ENCODE results near the gene EPHB1.

EPHB1 gene

DNA sequence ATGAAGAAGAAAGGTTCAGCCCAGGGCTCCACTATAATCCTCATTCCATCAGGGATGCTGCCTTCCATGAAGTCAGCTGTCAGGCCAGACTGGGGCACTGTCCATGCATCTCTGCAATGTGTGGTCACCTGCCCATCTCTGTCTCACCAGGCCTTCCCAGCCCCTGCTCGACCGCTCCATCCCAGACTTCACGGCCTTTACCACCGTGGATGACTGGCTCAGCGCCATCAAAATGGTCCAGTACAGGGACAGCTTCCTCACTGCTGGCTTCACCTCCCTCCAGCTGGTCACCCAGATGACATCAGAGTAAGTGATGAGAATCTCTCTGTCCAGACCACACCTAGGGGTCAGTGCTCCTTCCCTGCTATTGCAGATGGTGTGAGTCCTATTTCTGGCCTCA lies 454.1 kb downstream of the EPHB1 start:
- Histone ChIP-seq H3K4me1 (ENCODE audit: control insufficient read depth, insufficient read depth, low read length) (no peaks in the 10 kb centered on the region), H3K9me3 (ENCODE audit: control insufficient read depth, low read length) (no peaks in the 10 kb centered on the region), H3K27me3 (ENCODE audit: control insufficient read depth, insufficient read depth, low read length, poor library complexity, severe bottlenecking) (no peaks in the 10 kb centered on the region), H3K4me3 (ENCODE audit: insufficient read depth, low read depth, low read length) (no peak overlapping the region), H3K27ac (ENCODE audit: insufficient read depth, low read depth, low read length, poor library complexity, severe bottlenecking) (no peak overlapping the region), H3K36me3 (ENCODE audit: control insufficient read depth, insufficient read depth, low read length) (no peaks in the 10 kb centered on the region)
- WGBS, 2 experiments, result 95 to 98% methylated on average over 5 of the region's 5 CpGs

DNA sequence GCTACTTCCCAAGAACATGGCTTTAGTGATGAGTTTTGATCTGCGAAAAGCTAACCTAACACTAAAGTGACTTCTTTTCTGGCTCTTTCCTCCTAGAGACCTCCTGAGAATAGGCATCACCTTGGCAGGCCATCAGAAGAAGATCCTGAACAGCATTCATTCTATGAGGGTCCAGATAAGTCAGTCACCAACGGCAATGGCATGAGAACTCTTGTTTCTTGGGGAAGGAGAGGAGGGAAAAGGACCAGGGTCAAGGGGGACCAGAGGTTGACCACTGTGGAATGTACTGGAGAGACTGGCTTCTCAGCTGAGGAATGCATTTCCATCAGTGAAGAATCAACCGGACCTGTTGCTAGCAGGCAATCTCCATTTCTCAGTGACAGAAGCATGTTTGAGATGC lies 463.9 kb downstream of the EPHB1 start:
- WGBS, 2 experiments, result 94 to 95% methylated on average over 3 of the region's 3 CpGs

GRCh38 chr3:135260025-135260424 lies 465.0 kb downstream of the EPHB1 start:
- Histone ChIP-seq H3K4me3 (ENCODE audit: insufficient read depth, low read depth, low read length) (no peak overlapping the region), H3K27ac (ENCODE audit: insufficient read depth, low read depth, low read length, poor library complexity, severe bottlenecking) (no peak overlapping the region), H3K27me3 (ENCODE audit: control insufficient read depth, insufficient read depth, low read length, poor library complexity, severe bottlenecking) (no peaks in the 10 kb centered on the region), H3K9me3 (ENCODE audit: control insufficient read depth, low read length) (no peaks in the 10 kb centered on the region), H3K36me3 (ENCODE audit: control insufficient read depth, insufficient read depth, low read length) (peaks cover 3% of the 10 kb centered on the region), H3K4me1 (ENCODE audit: control insufficient read depth, insufficient read depth, low read length) (peaks cover 20% of the 10 kb centered on the region)
- 70 to 83% methylated on average over 2 of the region's 2 CpGs for WGBS, 2 experiments

More for the DNA sequence above, 463.9 kb downstream of the EPHB1 start:
- peaks cover 3% of the 10 kb centered on the region for H3K36me3 ChIP-seq (ENCODE audit: control insufficient read depth, insufficient read depth, low read length)
- H3K27ac ChIP-seq (ENCODE audit: insufficient read depth, low read depth, low read length, poor library complexity, severe bottlenecking), result no peak overlapping the region
- H3K9me3 ChIP-seq (ENCODE audit: control insufficient read depth, low read length), result no peaks in the 10 kb centered on the region
- no peak overlapping the region for H3K4me3 ChIP-seq (ENCODE audit: insufficient read depth, low read depth, low read length)
- H3K27me3 ChIP-seq (ENCODE audit: control insufficient read depth, insufficient read depth, low read length, poor library complexity, severe bottlenecking), result no peaks in the 10 kb centered on the region
- peaks cover 20% of the 10 kb centered on the region for H3K4me1 ChIP-seq (ENCODE audit: control insufficient read depth, insufficient read depth, low read length)

DNA sequence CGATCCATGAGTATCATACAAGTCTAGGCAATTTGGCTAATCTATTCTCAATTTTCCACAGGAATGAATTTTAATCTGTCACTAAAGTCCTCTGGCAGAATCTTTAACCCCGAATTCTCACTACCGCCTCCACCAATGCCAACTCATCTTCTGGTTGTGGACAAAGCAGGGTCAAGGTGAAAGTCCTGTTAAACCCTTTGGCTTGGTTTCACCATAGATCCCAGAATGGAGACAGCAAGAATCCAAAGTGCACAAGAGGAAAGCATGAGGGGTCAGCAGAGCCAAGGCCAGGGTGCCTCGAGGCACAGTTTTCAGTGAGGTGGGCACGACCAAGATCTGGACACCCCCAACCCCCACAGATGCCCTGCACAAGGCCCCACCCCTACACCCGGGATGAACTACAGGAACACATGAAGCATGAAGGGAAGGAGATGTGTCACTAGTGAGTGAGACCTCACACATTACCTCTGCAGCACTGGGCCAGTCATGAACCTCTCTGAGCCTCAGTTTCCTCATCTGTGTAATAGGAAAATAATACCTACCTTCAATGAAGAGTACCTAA lies 466.2 kb downstream of the EPHB1 start:
- peaks cover 3% of the 10 kb centered on the region for H3K36me3 ChIP-seq (ENCODE audit: control insufficient read depth, insufficient read depth, low read length)
- WGBS, 2 experiments, result 93 to 95% methylated on average over 6 of the region's 6 CpGs
- H3K4me1 ChIP-seq (ENCODE audit: control insufficient read depth, insufficient read depth, low read length), result peaks cover 20% of the 10 kb centered on the region
- no peaks in the 10 kb centered on the region for H3K27me3 ChIP-seq (ENCODE audit: control insufficient read depth, insufficient read depth, low read length, poor library complexity, severe bottlenecking)
- H3K27ac ChIP-seq (ENCODE audit: insufficient read depth, low read depth, low read length, poor library complexity, severe bottlenecking), result no peak overlapping the region
- no peak overlapping the region for H3K4me3 ChIP-seq (ENCODE audit: insufficient read depth, low read depth, low read length)
- no peaks in the 10 kb centered on the region for H3K9me3 ChIP-seq (ENCODE audit: control insufficient read depth, low read length)

DNA sequence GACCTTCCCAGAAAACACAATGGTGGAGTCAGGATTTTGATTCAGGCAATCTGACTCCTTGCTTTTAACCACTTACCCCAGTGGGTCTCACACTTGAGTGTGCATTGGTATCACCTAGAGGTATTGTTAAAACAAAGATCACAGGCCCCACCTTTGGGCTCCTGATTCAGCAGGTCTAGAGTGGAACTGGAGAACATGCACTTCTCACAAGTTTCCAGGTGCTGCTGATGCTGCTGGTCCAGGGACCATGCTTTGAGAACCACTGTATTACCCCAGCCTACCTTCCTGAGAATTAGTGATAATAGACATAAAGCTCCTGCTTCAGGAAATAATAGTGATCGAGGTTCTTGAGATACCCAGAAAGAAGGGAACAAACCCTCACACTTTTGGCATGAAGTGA lies 466.9 kb downstream of the EPHB1 start:
- H3K9me3 ChIP-seq (ENCODE audit: control insufficient read depth, low read length), result no peaks in the 10 kb centered on the region
- H3K27ac ChIP-seq (ENCODE audit: insufficient read depth, low read depth, low read length, poor library complexity, severe bottlenecking), result no peak overlapping the region
- no peak overlapping the region for H3K4me3 ChIP-seq (ENCODE audit: insufficient read depth, low read depth, low read length)
- 93 to 100% methylated on average over 1 of the region's 1 CpG for WGBS, 2 experiments
- no peaks in the 10 kb centered on the region for H3K27me3 ChIP-seq (ENCODE audit: control insufficient read depth, insufficient read depth, low read length, poor library complexity, severe bottlenecking)
- peaks cover 20% of the 10 kb centered on the region for H3K4me1 ChIP-seq (ENCODE audit: control insufficient read depth, insufficient read depth, low read length)
- H3K36me3 ChIP-seq (ENCODE audit: control insufficient read depth, insufficient read depth, low read length), result peaks cover 3% of the 10 kb centered on the region

DNA sequence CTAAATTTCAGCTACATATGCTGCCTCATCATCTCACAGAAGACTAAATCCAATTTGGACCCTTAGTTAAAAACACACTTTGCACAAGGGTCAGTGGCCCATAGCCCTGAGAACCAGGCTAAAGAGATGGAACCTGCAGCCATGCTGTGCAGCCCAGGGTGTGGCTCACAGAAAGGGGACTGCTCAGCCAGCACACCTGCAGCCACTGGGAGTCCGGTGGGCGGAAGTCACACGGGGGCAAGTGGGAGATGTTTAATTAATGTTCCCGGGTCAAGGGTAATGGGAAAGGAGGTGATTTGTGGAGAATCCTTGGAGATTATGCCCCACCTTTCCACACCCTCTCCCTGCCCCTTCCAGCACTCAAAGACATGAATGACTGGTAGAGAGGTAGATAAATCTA lies 467.4 kb downstream of the EPHB1 start:
- Histone ChIP-seq H3K9me3 (ENCODE audit: control insufficient read depth, low read length) (no peaks in the 10 kb centered on the region), H3K36me3 (ENCODE audit: control insufficient read depth, insufficient read depth, low read length) (peaks cover 3% of the 10 kb centered on the region), H3K27ac (ENCODE audit: insufficient read depth, low read depth, low read length, poor library complexity, severe bottlenecking) (no peak overlapping the region), H3K27me3 (ENCODE audit: control insufficient read depth, insufficient read depth, low read length, poor library complexity, severe bottlenecking) (no peaks in the 10 kb centered on the region), H3K4me1 (ENCODE audit: control insufficient read depth, insufficient read depth, low read length) (peaks cover 20% of the 10 kb centered on the region), H3K4me3 (ENCODE audit: insufficient read depth, low read depth, low read length) (no peak overlapping the region)
- WGBS, 2 experiments, result 92 to 96% methylated on average over 4 of the region's 4 CpGs

DNA sequence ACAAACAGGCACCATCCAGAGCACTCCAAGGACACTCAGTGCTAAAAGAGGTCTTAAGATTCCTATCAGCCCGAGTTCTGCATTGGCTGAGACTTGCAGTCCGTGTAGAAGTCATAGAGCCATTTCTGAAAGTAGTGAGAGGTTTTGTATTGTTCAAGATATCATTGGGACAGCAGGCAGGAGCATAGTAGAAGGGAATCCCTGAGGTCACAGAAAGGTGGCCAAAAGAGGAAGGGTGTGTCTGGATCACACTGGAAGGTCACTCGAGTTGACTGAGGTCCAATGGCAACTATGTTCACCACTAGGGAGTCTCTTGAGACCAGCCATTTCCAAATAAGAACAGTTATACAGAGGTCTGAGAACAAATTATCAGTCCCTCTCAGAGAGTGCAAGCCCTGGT lies 468.3 kb downstream of the EPHB1 start:
- Histone ChIP-seq H3K27me3 (ENCODE audit: control insufficient read depth, insufficient read depth, low read length, poor library complexity, severe bottlenecking) (no peaks in the 10 kb centered on the region), H3K4me3 (ENCODE audit: insufficient read depth, low read depth, low read length) (no peak overlapping the region), H3K4me1 (ENCODE audit: control insufficient read depth, insufficient read depth, low read length) (peaks cover 17% of the 10 kb centered on the region), H3K9me3 (ENCODE audit: control insufficient read depth, low read length) (no peaks in the 10 kb centered on the region), H3K27ac (ENCODE audit: insufficient read depth, low read depth, low read length, poor library complexity, severe bottlenecking) (no peak overlapping the region), H3K36me3 (ENCODE audit: control insufficient read depth, insufficient read depth, low read length) (peaks cover 3% of the 10 kb centered on the region)
- WGBS, 2 experiments, result 93% methylated on average over 3 of the region's 3 CpGs

GRCh38 chr3:135267487-135267886 lies 472.4 kb downstream of the EPHB1 start:
- WGBS, 2 experiments, result 94 to 96% methylated on average over 6 of the region's 6 CpGs
- Histone ChIP-seq H3K4me1 (ENCODE audit: control insufficient read depth, insufficient read depth, low read length) (peaks cover 21% of the 10 kb centered on the region), H3K4me3 (ENCODE audit: insufficient read depth, low read depth, low read length) (no peak overlapping the region), H3K9me3 (ENCODE audit: control insufficient read depth, low read length) (no peaks in the 10 kb centered on the region), H3K27me3 (ENCODE audit: control insufficient read depth, insufficient read depth, low read length, poor library complexity, severe bottlenecking) (no peaks in the 10 kb centered on the region), H3K36me3 (ENCODE audit: control insufficient read depth, insufficient read depth, low read length) (no peaks in the 10 kb centered on the region), H3K27ac (ENCODE audit: insufficient read depth, low read depth, low read length, poor library complexity, severe bottlenecking) (no peak overlapping the region)

DNA sequence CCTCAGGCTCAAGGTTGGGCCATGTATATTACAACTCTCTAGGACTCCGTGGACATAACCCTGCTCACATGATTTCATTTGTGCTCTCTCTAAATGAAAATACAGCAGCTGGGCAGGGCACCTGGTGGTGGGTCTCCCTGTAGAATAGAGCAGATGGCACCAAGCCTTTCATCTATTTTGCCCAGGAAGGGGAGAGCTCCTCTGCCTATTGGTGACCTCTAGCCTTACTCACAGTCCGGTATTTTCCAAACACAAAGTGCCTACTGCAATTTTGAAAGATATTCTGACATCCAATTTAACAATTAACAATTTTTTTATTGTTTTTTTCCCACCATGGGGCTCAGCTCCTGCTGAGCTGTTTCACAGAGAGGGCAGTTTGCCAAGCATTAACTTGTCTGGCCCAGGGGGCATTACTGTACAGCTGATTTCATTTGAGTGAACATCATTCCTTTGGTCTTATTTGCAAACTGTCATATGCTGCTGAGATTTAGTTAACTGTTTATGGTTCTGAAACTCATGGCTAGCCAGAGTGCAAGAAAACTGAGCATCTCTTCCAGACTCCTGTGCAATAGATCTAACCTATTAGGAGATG lies 474.0 kb downstream of the EPHB1 start:
- no peak overlapping the region for H3K27ac ChIP-seq (ENCODE audit: insufficient read depth, low read depth, low read length, poor library complexity, severe bottlenecking)
- no peaks in the 10 kb centered on the region for H3K27me3 ChIP-seq (ENCODE audit: control insufficient read depth, insufficient read depth, low read length, poor library complexity, severe bottlenecking)
- no peaks in the 10 kb centered on the region for H3K9me3 ChIP-seq (ENCODE audit: control insufficient read depth, low read length)
- H3K36me3 ChIP-seq (ENCODE audit: control insufficient read depth, insufficient read depth, low read length), result no peaks in the 10 kb centered on the region
- no peak overlapping the region for H3K4me3 ChIP-seq (ENCODE audit: insufficient read depth, low read depth, low read length)
- peaks cover 29% of the 10 kb centered on the region for H3K4me1 ChIP-seq (ENCODE audit: control insufficient read depth, insufficient read depth, low read length)
- WGBS, 2 experiments, result 88% methylated on average over 2 of the region's 2 CpGs

DNA sequence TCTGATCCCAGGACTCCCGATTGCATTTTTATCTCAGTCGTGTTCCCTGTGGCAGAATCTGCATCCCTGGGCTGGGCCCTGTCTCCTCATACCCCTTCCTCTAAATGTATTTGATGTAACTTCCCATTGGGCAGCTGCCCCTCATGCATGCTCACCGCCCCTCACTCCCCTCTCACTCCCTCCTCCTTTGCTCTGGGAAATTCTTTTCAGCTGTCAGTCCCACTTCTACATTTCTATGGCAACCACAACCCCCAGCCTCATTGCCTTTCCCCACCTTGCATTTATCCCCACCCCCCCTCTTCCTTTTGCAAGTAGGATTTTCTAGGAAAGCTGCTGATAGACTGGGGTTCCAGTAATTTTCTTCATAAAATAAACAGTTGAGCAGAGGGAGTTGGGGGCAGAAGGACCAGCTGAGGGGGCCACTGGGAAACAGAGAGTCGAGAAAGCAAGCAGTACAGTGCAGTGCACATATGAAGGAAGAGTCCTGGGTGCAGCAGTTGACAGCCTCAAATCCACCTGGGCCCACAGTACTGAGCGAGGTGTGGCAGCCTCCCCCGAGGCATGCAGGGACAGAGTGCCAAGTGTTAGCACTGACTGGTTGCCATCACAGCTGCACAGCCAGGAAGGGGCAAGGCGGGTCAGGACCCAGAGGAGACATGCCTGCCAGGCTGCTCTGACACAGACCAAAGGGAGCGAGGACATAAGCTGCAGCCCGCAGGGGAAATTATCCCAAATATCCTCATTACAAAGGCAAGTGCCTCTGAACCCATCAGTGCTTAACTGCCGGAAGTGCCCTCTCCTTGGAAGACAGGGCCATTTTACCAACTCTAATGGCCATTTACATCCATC lies 476.3 kb downstream of the EPHB1 start:
- Histone ChIP-seq H3K27me3 (ENCODE audit: control insufficient read depth, insufficient read depth, low read length, poor library complexity, severe bottlenecking) (no peaks in the 10 kb centered on the region), H3K4me3 (ENCODE audit: insufficient read depth, low read depth, low read length) (no peak overlapping the region), H3K4me1 (ENCODE audit: control insufficient read depth, insufficient read depth, low read length) (peaks cover 29% of the 10 kb centered on the region), H3K36me3 (ENCODE audit: control insufficient read depth, insufficient read depth, low read length) (no peaks in the 10 kb centered on the region), H3K27ac (ENCODE audit: insufficient read depth, low read depth, low read length, poor library complexity, severe bottlenecking) (no peak overlapping the region), H3K9me3 (ENCODE audit: control insufficient read depth, low read length) (no peaks in the 10 kb centered on the region)
- 72 to 75% methylated on average over 10 of the region's 10 CpGs for WGBS, 2 experiments
